ENCODE results near the gene SRRM4.

Gene SRRM4

DNA sequence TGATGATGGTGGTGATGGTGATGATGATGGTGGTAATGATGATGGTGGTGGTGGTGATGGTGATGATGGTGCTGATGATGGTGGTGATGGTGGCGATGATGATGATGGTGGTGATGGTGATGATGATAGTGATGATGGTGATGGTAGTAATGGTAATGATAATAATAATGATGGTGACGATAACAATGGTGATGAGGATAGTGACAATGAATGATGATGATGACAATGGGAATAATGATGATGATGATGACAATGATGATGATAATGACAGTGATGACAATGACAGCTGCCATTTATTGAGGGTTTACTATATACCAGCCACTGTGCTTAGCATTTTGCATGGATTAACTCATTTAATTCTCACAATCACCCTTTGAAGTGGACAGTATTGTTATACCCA, 94.6 kb downstream of the SRRM4 start:
- no peak for TF ChIP-seq CTCF (conservative IDR thresholded peaks at IDR 0.05; ENCODE audit: low read depth, low read length)
- H3K4me3 ChIP-seq (ENCODE audit: low read length): no peak overlapping the region
- no peak for DNase-seq (ENCODE audit: low read depth)

GRCh38 chr12:119079530-119079929, 98.2 kb downstream of the SRRM4 start:
- H3K4me3 ChIP-seq (ENCODE audit: low read length): no peak overlapping the region
- no peak for DNase-seq (ENCODE audit: low read depth)
- no peak for TF ChIP-seq CTCF (conservative IDR thresholded peaks at IDR 0.05; ENCODE audit: low read depth, low read length)

DNA sequence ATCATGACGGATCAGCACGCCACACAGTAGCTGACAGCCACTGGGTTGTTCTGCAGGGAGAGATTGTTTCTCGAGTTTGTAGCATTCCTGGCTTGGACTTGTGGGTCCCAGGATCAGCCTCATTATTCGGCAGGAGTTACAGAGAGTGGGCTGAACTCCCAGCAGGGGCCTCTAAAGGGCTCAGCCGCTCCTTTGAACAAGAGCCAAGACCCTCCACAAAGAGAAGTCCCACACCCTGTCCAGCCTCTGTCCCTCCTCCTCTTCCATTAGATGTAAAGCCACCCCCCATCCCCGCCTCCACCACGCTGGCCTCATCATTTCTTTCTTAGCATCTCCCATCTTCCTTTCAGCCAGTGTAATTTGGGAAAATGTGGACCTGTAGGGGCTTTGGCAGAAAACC, 100.7 kb downstream of the SRRM4 start:
- TF ChIP-seq CTCF (conservative IDR thresholded peaks at IDR 0.05; ENCODE audit: low read depth, low read length): no peak
- no peak overlapping the region for H3K4me3 ChIP-seq (ENCODE audit: low read length)
- no peak for DNase-seq (ENCODE audit: low read depth)

GRCh38 chr12:119082496-119082895, 101.2 kb downstream of the SRRM4 start:
- no peak overlapping the region for H3K4me3 ChIP-seq (ENCODE audit: low read length)
- DNase-seq (ENCODE audit: low read depth): no peak
- no peak for TF ChIP-seq CTCF (conservative IDR thresholded peaks at IDR 0.05; ENCODE audit: low read depth, low read length)

DNA sequence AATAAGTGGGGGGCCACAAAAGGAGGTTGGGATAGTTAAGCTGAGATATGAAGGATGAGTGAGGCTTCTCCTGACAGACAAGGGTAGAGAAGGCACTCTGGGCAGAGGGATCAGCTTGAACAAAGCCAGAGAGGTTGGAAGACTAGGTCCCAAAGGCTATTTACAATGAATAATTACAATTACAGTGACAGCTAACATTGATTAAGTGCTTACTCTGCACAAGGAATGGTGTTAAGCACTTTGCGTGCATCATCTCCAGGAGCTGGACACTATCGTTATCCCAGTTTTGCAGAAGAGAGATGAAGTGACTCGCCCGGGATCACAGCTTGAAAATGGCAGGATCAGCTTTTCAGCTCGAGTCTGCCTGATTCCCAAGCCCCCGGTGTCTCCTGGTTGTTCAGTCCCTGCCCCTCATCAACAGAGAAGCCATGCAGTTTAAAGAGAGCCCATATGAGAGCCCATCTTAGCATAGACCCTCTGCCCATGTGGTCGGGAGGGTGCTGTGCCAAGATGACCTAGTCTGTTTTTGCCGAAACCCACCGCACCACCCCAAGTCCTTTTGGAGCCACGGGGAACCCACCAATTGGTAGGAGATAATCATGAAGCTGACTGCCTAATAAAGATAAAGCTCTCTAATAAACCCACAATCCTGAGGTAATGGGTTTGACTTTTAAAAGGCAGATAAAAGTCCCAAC, 107.5 kb downstream of the SRRM4 start:
- no peak for TF ChIP-seq CTCF (conservative IDR thresholded peaks at IDR 0.05; ENCODE audit: low read depth, low read length)
- no peak for DNase-seq (ENCODE audit: low read depth)
- H3K4me3 ChIP-seq (ENCODE audit: low read length): no peak overlapping the region

GRCh38 chr12:119089380-119090013, 108.2 kb downstream of the SRRM4 start:
- no peak for DNase-seq (ENCODE audit: low read depth)
- no peak for TF ChIP-seq CTCF (conservative IDR thresholded peaks at IDR 0.05; ENCODE audit: low read depth, low read length)
- no peak overlapping the region for H3K4me3 ChIP-seq (ENCODE audit: low read length)

DNA sequence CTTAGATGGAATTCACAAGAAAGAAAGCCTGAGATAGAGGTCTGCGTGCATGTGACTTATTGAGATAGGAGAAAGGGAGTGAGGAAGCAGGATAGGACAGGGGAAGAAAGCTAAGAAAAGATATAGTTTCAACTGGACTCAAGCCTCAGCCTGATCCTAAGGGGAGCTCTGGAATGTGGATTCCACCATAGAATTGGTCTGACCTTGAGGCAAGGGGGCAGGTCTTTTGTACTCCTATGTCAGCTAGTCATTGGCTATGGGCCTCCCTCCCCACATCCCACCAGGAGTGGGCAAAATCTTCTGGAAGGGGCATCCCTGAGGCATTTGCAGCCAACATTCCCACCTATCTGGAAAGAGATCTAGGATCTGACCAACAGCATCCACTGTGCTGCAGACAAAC, 108.9 kb downstream of the SRRM4 start:
- TF ChIP-seq CTCF (conservative IDR thresholded peaks at IDR 0.05; ENCODE audit: low read depth, low read length): no peak
- DNase-seq (ENCODE audit: low read depth): no peak

More for the DNA sequence above, 108.9 kb downstream of the SRRM4 start:
- no peak overlapping the region for H3K4me3 ChIP-seq (ENCODE audit: low read length)
